ENCODE data around the gene PWWP2B.

Gene PWWP2B

DNA sequence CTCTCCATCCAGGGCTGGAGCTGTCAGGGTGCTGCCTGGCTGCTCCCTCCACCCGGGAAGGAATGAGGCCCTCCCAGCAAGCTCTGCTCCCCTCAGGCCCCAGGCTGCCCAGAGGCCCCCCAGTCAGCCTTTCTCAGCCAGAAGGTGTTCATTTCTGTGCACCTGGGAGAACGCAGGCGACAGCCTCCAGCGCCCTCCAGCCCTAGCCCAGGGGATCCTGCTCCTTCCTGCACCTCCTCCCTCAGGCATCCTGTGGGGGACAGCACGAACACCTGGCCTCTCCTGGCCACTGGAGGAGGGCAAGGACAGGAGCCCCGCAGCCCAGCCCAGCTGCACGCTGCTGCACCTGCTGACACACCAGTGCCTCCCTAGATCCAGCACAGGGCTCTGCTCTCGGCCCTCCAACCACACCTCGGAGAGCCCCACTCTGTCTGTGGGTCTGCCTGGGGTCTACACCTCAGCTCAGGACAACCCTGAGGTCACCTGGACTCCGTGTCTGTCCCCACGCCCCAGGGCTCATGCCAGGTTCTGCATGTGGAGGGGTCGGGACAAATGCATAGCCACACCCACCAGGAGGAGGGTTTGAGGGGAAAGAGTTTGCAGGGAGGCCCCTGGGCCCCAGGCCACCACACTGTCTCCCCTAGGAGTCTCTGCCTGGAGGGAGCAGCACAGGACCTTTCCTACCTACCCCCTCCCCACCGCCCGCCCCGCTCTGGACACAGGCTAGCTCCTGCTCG is 7.4 kb upstream of the PWWP2B start:
- H3K27me3 ChIP-seq (ENCODE audit: control insufficient read depth, insufficient read depth, low read length), result no peaks in the 10 kb centered on the region
- no peak overlapping the region for H3K4me3 ChIP-seq (ENCODE audit: low read depth, low read length)
- H3K4me1 ChIP-seq (ENCODE audit: control insufficient read depth, insufficient read depth, low read length), result peaks cover 4% of the 10 kb centered on the region; the same call in 1 of the 2 replicates
- H3K36me3 ChIP-seq (ENCODE audit: control insufficient read depth, insufficient read depth, low read length), result no peaks in the 10 kb centered on the region
- no peak overlapping the region for H3K9ac ChIP-seq (ENCODE audit: low read depth, low read length)
- H3K9me3 ChIP-seq (ENCODE audit: control insufficient read depth, insufficient read depth, low read length), result no peaks in the 10 kb centered on the region
- no peak overlapping the region for H3K27ac ChIP-seq (ENCODE audit: low read depth, low read length)

DNA sequence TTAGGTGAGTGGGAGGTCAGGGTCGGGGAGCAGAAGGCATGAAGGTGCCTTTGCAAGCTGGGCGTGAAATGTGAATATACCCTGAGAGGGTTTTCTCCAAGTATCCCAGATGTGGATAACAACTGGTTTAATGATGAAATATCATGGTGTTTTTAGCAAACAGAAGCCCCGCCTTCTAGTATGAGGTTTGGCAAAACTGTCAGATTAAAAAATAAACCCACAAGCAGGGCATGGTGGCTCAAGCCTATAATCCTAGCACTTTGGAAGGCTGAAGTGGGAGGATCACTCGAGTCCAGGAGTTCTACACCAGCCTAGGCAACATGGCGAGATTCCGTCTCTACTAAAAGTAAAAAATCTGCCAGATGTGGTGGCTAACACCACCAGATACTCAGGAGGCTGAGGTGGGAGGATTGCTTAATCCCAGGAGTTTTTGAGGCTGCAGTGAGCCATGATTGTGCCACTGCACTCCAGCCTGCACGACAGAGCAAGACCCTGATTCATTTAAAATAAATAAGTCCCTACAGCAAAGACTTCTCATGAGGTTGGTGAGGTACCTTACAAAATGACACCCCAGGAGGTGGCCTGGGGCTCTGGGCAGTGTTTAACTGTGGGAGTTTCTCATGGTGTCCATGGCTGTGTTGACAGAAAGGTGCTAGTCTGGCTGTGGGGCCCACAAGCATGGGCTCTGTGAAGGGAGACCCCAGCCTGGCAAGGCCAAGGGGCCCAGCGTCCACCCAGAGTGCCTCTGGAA is 6.7 kb upstream of the PWWP2B start:
- Histone ChIP-seq H3K27ac (ENCODE audit: low read depth, low read length) (no peak overlapping the region), H3K4me3 (ENCODE audit: low read depth, low read length) (no peak overlapping the region), H3K4me1 (ENCODE audit: control insufficient read depth, insufficient read depth, low read length) (peaks cover 4% of the 10 kb centered on the region; the same call in 1 of the 2 replicates), H3K9me3 (ENCODE audit: control insufficient read depth, insufficient read depth, low read length) (no peaks in the 10 kb centered on the region), H3K36me3 (ENCODE audit: control insufficient read depth, insufficient read depth, low read length) (no peaks in the 10 kb centered on the region), H3K27me3 (ENCODE audit: control insufficient read depth, insufficient read depth, low read length) (no peaks in the 10 kb centered on the region), H3K9ac (ENCODE audit: low read depth, low read length) (no peak overlapping the region)

DNA sequence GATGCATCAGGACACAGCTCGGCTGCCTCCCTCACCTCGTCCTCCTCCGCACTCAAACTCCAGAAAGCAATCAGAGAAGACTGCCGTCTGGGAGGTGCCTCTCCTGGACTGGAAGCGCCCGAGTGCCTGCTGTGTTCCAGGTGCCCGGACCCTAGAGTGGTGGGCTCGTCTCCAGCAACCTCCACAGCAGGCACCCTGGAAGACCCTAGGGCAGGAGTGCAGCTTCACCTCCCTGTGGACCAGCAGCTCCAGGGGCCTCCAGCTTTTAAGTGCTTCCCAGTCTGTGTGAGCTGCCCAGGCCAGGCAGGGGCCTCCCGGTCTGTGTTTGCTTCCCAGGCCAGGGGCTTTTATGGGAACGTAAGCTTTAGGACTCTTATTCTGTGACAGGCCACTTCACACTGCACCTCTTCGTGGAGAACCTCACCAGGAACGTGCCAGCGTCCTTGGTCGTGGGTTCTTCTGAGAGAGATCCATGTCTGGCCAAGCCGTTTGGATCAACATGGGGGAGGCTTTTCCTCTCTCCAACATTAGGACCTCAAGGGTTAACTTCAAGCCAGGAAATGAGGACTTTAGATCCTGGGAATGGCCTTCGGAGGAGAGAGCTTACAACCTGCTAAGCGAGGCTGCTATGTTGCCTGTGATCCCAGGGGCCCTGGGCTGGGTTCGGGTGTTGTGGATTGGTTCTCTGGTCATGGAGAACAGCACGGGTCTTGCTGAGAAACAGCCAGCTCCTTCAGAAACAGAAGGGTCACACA is 5.9 kb upstream of the PWWP2B start:
- H3K4me1 ChIP-seq (ENCODE audit: control insufficient read depth, insufficient read depth, low read length), result peaks cover 4% of the 10 kb centered on the region; the same call in 1 of the 2 replicates

GRCh38 chr10:132391676-132392020 is 5.4 kb upstream of the PWWP2B start:
- Histone ChIP-seq H3K27ac (ENCODE audit: low read depth, low read length) (no peak overlapping the region), H3K27me3 (ENCODE audit: control insufficient read depth, insufficient read depth, low read length) (no peaks in the 10 kb centered on the region), H3K4me3 (ENCODE audit: low read depth, low read length) (no peak overlapping the region), H3K36me3 (ENCODE audit: control insufficient read depth, insufficient read depth, low read length) (no peaks in the 10 kb centered on the region), H3K9ac (ENCODE audit: low read depth, low read length) (no peak overlapping the region), H3K4me1 (ENCODE audit: control insufficient read depth, insufficient read depth, low read length) (peaks cover 4% of the 10 kb centered on the region; the same call in 1 of the 2 replicates), H3K9me3 (ENCODE audit: control insufficient read depth, insufficient read depth, low read length) (no peaks in the 10 kb centered on the region)

More for the DNA sequence above, 5.9 kb upstream of the PWWP2B start:
- H3K4me3 ChIP-seq (ENCODE audit: low read depth, low read length), result no peak overlapping the region
- no peak overlapping the region for H3K27ac ChIP-seq (ENCODE audit: low read depth, low read length)
- H3K9me3 ChIP-seq (ENCODE audit: control insufficient read depth, insufficient read depth, low read length), result no peaks in the 10 kb centered on the region
- H3K9ac ChIP-seq (ENCODE audit: low read depth, low read length), result no peak overlapping the region
- H3K27me3 ChIP-seq (ENCODE audit: control insufficient read depth, insufficient read depth, low read length), result no peaks in the 10 kb centered on the region
- no peaks in the 10 kb centered on the region for H3K36me3 ChIP-seq (ENCODE audit: control insufficient read depth, insufficient read depth, low read length)

DNA sequence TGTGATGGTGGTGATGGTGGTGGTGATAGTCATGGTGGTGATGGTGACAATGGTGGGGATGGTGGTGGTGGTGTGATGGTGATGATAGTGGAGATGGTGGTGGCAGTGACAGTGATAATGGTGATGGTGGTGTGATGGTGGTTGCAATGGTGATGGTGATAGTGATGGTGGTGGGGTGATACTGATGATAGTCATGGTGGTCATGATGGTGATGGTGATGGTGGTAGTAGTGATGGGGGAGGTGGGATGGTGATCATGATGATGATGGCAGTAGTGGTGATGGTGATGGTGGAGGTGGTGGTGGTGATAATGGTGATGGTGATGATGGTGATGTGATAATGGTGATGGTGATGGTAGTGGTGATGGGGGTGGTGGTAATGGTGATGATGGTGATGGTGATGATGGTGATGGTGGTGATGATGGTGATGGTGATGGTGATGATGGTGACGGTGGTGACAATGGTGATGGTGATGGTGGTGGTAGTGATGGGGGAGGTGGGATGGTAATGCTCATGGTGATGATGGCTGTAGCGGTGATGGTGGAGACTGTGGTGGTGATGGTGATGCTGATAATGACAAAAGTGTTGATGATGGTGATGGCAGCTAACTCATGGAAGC is 4.7 kb upstream of the PWWP2B start:
- no peaks in the 10 kb centered on the region for H3K36me3 ChIP-seq (ENCODE audit: control insufficient read depth, insufficient read depth, low read length)
- no peaks in the 10 kb centered on the region for H3K9me3 ChIP-seq (ENCODE audit: control insufficient read depth, insufficient read depth, low read length)
- no peaks in the 10 kb centered on the region for H3K27me3 ChIP-seq (ENCODE audit: control insufficient read depth, insufficient read depth, low read length)
- H3K4me3 ChIP-seq (ENCODE audit: low read depth, low read length), result no peak overlapping the region
- H3K27ac ChIP-seq (ENCODE audit: low read depth, low read length), result no peak overlapping the region
- peaks cover 4% of the 10 kb centered on the region; the same call in 1 of the 2 replicates for H3K4me1 ChIP-seq (ENCODE audit: control insufficient read depth, insufficient read depth, low read length)
- H3K9ac ChIP-seq (ENCODE audit: low read depth, low read length), result no peak overlapping the region

- peaks cover 5% of the 10 kb centered on the region; the same call in 1 of the 2 replicates for H3K4me1 ChIP-seq (ENCODE audit: control insufficient read depth, insufficient read depth, low read length)
- no peaks in the 10 kb centered on the region for H3K36me3 ChIP-seq (ENCODE audit: control insufficient read depth, insufficient read depth, low read length)
- no peak overlapping the region for H3K27ac ChIP-seq (ENCODE audit: low read depth, low read length)
- H3K4me3 ChIP-seq (ENCODE audit: low read depth, low read length), result no peak overlapping the region
- no peak overlapping the region for H3K9ac ChIP-seq (ENCODE audit: low read depth, low read length)
- peaks cover 6% of the 10 kb centered on the region for H3K27me3 ChIP-seq (ENCODE audit: control insufficient read depth, insufficient read depth, low read length)
- no peaks in the 10 kb centered on the region for H3K9me3 ChIP-seq (ENCODE audit: control insufficient read depth, insufficient read depth, low read length)
These were observed 3.9 kb upstream of the PWWP2B start for GRCh38 chr10:132392811-132393694.

DNA sequence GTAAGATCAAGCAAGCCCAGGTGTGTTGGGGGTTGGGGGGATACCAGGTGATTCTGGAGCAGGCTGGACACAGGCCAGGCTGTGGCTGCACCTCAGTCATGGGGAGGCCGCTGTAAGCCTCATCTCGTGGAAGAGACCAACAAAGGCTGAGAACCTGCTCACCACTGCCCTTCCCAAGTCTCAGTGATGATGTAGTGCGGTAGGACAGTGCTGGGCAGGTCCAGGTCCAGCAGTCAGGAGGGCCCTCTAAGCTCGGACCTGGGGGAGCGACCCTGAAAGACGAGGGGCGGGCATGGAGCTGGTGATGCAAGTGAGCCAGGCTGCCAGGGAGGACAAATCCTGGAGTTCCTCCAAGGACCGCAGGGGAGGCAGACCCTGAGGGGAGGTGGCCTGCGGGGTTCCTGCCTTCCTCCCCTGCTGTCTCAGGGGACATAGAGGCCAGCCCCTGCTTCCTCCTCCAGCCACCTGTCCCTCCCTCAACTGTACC is 3.3 kb upstream of the PWWP2B start:
- Histone ChIP-seq H3K4me1 (ENCODE audit: control insufficient read depth, insufficient read depth, low read length) (peaks cover 7% of the 10 kb centered on the region; the same call in 1 of the 2 replicates), H3K36me3 (ENCODE audit: control insufficient read depth, insufficient read depth, low read length) (no peaks in the 10 kb centered on the region), H3K9me3 (ENCODE audit: control insufficient read depth, insufficient read depth, low read length) (no peaks in the 10 kb centered on the region), H3K4me3 (ENCODE audit: low read depth, low read length) (no peak overlapping the region), H3K27me3 (ENCODE audit: control insufficient read depth, insufficient read depth, low read length) (peaks cover 8% of the 10 kb centered on the region), H3K9ac (ENCODE audit: low read depth, low read length) (no peak overlapping the region), H3K27ac (ENCODE audit: low read depth, low read length) (no peak overlapping the region)

GRCh38 chr10:132394201-132394811 is 2.7 kb upstream of the PWWP2B start:
- H3K4me1 ChIP-seq (ENCODE audit: control insufficient read depth, insufficient read depth, low read length), result peaks cover 7% of the 10 kb centered on the region; the same call in 1 of the 2 replicates
- no peaks in the 10 kb centered on the region for H3K36me3 ChIP-seq (ENCODE audit: control insufficient read depth, insufficient read depth, low read length)
- peaks cover 8% of the 10 kb centered on the region for H3K27me3 ChIP-seq (ENCODE audit: control insufficient read depth, insufficient read depth, low read length)
- no peak overlapping the region for H3K9ac ChIP-seq (ENCODE audit: low read depth, low read length)
- no peak overlapping the region for H3K27ac ChIP-seq (ENCODE audit: low read depth, low read length)
- H3K4me3 ChIP-seq (ENCODE audit: low read depth, low read length), result no peak overlapping the region
- no peaks in the 10 kb centered on the region for H3K9me3 ChIP-seq (ENCODE audit: control insufficient read depth, insufficient read depth, low read length)

DNA sequence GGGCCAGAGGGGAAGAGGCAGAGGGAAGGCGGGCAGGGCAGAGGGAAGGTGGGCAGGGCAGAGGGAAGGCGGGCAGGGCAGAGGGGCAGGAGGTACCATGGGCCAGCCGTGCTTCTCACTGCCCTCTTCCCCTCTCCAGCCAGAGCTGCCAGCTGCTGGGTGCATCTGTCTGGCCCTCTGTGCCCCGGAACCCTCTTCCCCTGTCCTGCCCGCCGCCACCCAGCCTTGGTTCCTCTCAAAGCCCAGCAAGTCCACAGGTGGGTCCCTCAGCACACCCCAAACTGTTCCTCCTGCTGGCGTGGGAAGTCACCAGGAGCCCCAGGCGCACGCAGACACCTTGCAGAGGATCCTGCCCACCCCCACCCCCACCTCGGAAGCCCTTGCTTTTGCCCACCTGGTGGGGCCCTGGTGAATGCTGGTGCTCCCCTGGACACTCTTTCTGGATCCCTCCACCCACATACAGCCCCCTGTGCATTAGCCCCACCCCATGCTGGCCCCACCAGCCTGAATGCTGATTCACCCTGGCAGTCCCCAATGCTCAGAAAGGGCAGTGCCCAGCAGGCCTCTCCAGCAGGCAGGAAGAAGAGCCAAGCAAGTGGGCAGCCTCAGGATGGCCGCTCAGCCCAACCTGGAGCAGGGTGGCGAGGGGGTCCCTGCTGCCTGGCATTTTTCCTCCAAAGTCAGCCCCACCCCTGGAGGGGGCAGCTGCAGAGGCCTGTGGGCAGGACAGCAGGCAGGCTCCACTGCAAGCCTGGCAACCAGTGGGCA is 1.9 kb upstream of the PWWP2B start:
- Histone ChIP-seq H3K9ac (ENCODE audit: low read depth, low read length) (no peak overlapping the region), H3K36me3 (ENCODE audit: control insufficient read depth, insufficient read depth, low read length) (no peaks in the 10 kb centered on the region), H3K4me1 (ENCODE audit: control insufficient read depth, insufficient read depth, low read length) (peaks cover 7% of the 10 kb centered on the region; the same call in 1 of the 2 replicates), H3K9me3 (ENCODE audit: control insufficient read depth, insufficient read depth, low read length) (no peaks in the 10 kb centered on the region), H3K4me3 (ENCODE audit: low read depth, low read length) (no peak overlapping the region), H3K27ac (ENCODE audit: low read depth, low read length) (no peak overlapping the region), H3K27me3 (ENCODE audit: control insufficient read depth, insufficient read depth, low read length) (peaks cover 8% of the 10 kb centered on the region)
